Trophoblast cell (in vitro differentiated cells and primary cell): ENCODE results near the gene HOXA10.

Experiments
- DNase-seq, 2 donors: peaks; one replicate each; pipeline ENCODE4 v3.0.0-alpha.2; 2016
- H2AFZ ChIP-seq: 2 replicates; pipeline ENCODE4 v1.6.1; 2013; ENCODE audit warnings: low read length, moderate library complexity, mild to moderate bottlenecking; ENCODE audit not compliant: insufficient read depth, poor library complexity
- H2AK5ac ChIP-seq: 2 replicates; pipeline ENCODE4 v1.6.1; 2013; ENCODE audit warnings: mild to moderate bottlenecking, low read length
- H2BK120ac ChIP-seq: 2 replicates; pipeline ENCODE4 v1.6.1; 2013; ENCODE audit warnings: low read length, mild to moderate bottlenecking, moderate library complexity; ENCODE audit not compliant: insufficient read depth, poor library complexity
- H2BK12ac ChIP-seq: 2 replicates; pipeline ENCODE4 v1.6.1; 2013; ENCODE audit warnings: mild to moderate bottlenecking, low read length, moderate library complexity
- H2BK5ac ChIP-seq: 2 replicates; pipeline ENCODE4 v1.6.1; 2013; ENCODE audit warnings: low read length, low read depth, moderate library complexity, mild to moderate bottlenecking; ENCODE audit not compliant: poor library complexity
- H3K14ac ChIP-seq: 2 replicates; pipeline ENCODE4 v1.6.1; 2013; ENCODE audit warnings: mild to moderate bottlenecking, low read length
- H3K18ac ChIP-seq: 2 replicates; pipeline ENCODE4 v1.6.1; 2013; ENCODE audit warnings: mild to moderate bottlenecking, low read length
- H3K23ac ChIP-seq: 2 replicates; pipeline ENCODE4 v1.6.1; 2013; ENCODE audit warnings: low read length
- H3K27ac ChIP-seq: 2 replicates; pipeline ENCODE4 v1.5.1; 2013; ENCODE audit warnings: low read depth, mild to moderate bottlenecking, inconsistent platforms, low read length, moderate library complexity
- H3K27me3 ChIP-seq: 2 replicates; pipeline ENCODE4 v1.6.1; 2013; ENCODE audit warnings: inconsistent platforms, mild to moderate bottlenecking, low read length, moderate library complexity; ENCODE audit not compliant: insufficient read depth
- H3K36me3 ChIP-seq, 2 experiments: 1 replicate in 1 of 2; 2 replicates in 1 of 2; pipeline ENCODE4 v1.6.1; 2013; ENCODE audit warnings: low read length in 2 of 2, mild to moderate bottlenecking in 2 of 2, moderate library complexity in 1 of 2; ENCODE audit not compliant: insufficient read depth in 2 of 2, control insufficient read depth in 1 of 2
- H3K4ac ChIP-seq: 2 replicates; pipeline ENCODE4 v1.6.1; 2013; ENCODE audit warnings: low read depth, mild to moderate bottlenecking, low read length, moderate library complexity
- H3K4me1 ChIP-seq, 2 experiments: 1 replicate in 1 of 2; 2 replicates in 1 of 2; pipeline ENCODE4 v1.6.1; 2013; ENCODE audit warnings: low read length in 2 of 2, mild to moderate bottlenecking in 2 of 2, moderate library complexity in 1 of 2; ENCODE audit not compliant: insufficient read depth in 2 of 2, control insufficient read depth in 1 of 2
- H3K4me2 ChIP-seq: 2 replicates; pipeline ENCODE4 v1.6.1; 2013; ENCODE audit warnings: inconsistent platforms, mild to moderate bottlenecking, low read length, moderate library complexity
- H3K4me3 ChIP-seq: 2 replicates; pipeline ENCODE4 v1.5.1; 2013; ENCODE audit warnings: mild to moderate bottlenecking, low read depth, low read length, inconsistent platforms
- H3K79me1 ChIP-seq: one replicate; pipeline ENCODE4 v1.6.1; 2013; ENCODE audit warnings: low read length
- H3K79me2 ChIP-seq: 2 replicates; pipeline ENCODE4 v1.6.1; 2013; ENCODE audit warnings: low read length, mild to moderate bottlenecking; ENCODE audit not compliant: control insufficient read depth, insufficient read depth, poor library complexity
- H3K9ac ChIP-seq: 2 replicates; pipeline ENCODE4 v1.6.1; 2013; ENCODE audit warnings: mild to moderate bottlenecking, low read length
- H3K9me3 ChIP-seq: 2 replicates; pipeline ENCODE4 v1.6.1; 2013; ENCODE audit warnings: low read depth, mild to moderate bottlenecking, control low read depth, inconsistent platforms, low read length; ENCODE audit not compliant: insufficient read depth
- H4K12ac ChIP-seq: 2 replicates; pipeline ENCODE4 v1.6.1; 2013; ENCODE audit warnings: low read depth, mild to moderate bottlenecking, low read length, moderate library complexity
- H4K8ac ChIP-seq: 2 replicates; pipeline ENCODE4 v1.6.1; 2013; ENCODE audit warnings: low read depth, mild to moderate bottlenecking, low read length, moderate library complexity
- H4K91ac ChIP-seq: one replicate; pipeline ENCODE4 v1.6.1; 2013; ENCODE audit warnings: low read depth, mild to moderate bottlenecking, low read length, moderate library complexity
- WGBS: extraction: QIAGEN DNeasy Blood & Tissue Kit; methylation state at CpG from one replicate; pipeline ENCODE4 v1.1.7; 2013; ENCODE audit warnings: missing lambda C conversion rate; ENCODE audit not compliant: insufficient read length, insufficient coverage; ENCODE audit errors: extremely low coverage; 5-methylcytosine and 5-hydroxymethylcytosine counted together

The HOXA10 gene

DNA sequence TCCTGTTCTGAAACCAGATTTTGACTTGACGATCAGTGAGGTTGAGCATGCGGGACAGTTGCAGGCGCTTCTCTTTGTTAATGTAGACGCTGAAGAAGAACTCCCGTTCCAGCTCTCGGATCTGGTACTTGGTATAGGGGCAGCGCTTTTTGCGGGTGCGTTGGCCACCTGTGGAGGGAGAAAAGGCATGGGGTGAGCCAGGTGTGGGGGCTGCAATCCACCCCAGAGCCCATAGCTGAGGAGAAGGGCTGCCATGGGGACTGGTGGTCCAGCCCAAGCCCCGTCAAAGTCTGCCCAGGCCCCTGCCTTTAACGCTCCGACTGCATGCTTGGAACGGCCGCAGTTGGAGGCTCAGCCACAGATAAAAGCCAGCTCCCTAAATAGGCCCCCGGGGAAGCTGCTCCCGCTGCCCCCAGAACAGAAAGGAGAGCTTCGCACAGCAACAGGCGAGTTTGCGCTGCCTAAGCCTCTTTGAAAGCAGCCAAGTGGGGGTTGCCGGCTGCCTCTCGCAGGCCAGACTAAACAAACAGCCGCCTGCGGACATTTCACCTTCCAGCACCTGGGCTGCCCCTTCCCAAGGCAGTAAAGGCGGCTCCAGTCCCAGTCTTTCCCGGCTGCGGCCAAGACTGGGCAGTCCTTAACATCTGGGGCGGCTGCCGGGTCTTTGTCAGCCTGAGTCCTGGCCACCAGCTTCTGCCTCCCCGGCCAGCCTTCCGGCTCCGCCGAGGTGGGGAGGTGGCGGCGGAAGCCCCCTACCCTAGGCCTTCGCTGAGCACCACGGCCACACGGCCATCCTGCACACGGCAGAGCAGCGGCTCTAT is 9.0 kb upstream of the HOXA10 start:
- Histone ChIP-seq H2AK5ac (no peak overlapping the region), H3K4me2 (peak overlapping the region; percentile 52), H3K14ac (no peak overlapping the region), H3K4ac (no peak overlapping the region), H3K79me1 (no peaks in the 10 kb centered on the region), H3K4me1 (peaks cover 19 to 21% of the 10 kb centered on the region in 2 experiments), H4K91ac (no peak overlapping the region), H2BK5ac (no peak overlapping the region), H3K23ac (no peak overlapping the region), H2AFZ (no peak overlapping the region), H3K18ac (no peak overlapping the region), H3K79me2 (no peaks in the 10 kb centered on the region), H3K4me3 (no peak overlapping the region), H2BK120ac (no peak overlapping the region), H4K12ac (no peak overlapping the region), H3K36me3 (no peaks in the 10 kb centered on the region), H3K9me3 (peaks cover 19% of the 10 kb centered on the region), H3K9ac (peak overlapping the region; percentile 21), H3K27ac (no peak overlapping the region), H2BK12ac (no peak overlapping the region), H3K27me3 (peaks cover 83% of the 10 kb centered on the region), H4K8ac (no peak overlapping the region)
- no peak for DNase-seq
- WGBS, result no CpG with 5 or more reads among the region's 39 CpGs

DNA sequence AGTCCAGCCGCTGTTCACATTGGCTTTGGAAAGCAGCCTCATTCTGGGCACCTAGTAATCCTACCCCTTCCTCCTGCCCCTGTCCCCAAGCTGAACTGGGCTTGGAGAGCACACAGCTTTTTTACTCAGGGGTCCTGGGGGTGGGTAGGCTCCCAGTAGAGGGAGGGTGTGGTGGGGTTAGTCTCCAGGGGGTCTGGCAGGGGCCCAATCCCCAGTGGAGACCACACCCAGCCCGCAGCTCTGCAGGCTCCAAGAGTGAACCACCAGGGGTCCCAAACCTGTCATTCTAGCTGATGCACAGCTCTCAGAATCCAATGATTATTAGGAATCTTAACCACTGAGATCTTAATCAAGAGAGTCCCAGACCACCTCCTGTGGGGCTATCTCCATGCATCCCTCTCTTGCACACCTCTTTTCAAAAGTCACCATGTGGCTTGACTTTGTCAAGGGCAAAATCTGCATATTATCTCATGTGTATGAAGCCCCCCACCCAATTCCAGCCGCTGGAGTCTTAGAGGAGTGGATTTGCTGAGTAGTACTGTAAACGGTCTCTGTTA is 8.2 kb upstream of the HOXA10 start:
- Histone ChIP-seq H3K4ac (no peak overlapping the region), H3K18ac (no peak overlapping the region), H3K9ac (no peak overlapping the region), H3K36me3 (no peaks in the 10 kb centered on the region), H3K4me3 (no peak overlapping the region), H4K12ac (no peak overlapping the region), H4K8ac (no peak overlapping the region), H3K4me1 (peaks cover 18 to 21% of the 10 kb centered on the region in 2 experiments), H2BK12ac (no peak overlapping the region), H4K91ac (no peak overlapping the region), H2BK120ac (no peak overlapping the region), H2AK5ac (no peak overlapping the region), H2BK5ac (no peak overlapping the region), H3K27ac (no peak overlapping the region), H3K79me1 (no peaks in the 10 kb centered on the region), H3K14ac (no peak overlapping the region), H3K79me2 (no peaks in the 10 kb centered on the region), H3K4me2 (no peak overlapping the region), H3K27me3 (peaks cover 83% of the 10 kb centered on the region), H2AFZ (no peak overlapping the region), H3K9me3 (peaks cover 19% of the 10 kb centered on the region), H3K23ac (no peak overlapping the region)
- DNase-seq, result no peak
- no CpG with 5 or more reads among the region's 4 CpGs for WGBS

DNA sequence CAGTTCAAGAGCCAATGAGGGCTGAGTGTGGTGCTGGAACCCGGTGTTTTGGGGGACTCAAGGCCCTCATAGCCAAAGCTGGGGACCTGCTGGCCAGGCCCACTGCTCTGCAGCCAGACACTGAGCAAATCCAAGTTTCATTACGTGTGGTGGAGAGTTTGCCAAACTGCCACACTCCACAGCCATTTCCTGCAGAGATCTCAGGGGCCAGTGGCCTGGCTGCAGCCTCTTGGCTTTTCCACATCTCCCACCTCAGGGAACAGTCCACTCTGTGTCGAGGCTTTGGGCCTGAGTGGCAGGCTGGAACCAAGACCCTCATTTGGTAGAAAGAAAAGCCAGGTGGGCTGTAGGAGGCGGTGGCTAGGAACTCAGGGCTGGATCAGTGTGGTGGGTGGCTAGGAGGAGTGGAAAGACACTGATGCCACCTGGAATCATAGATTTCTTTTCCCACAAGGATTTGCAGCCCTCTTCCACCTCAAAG is 7.7 kb upstream of the HOXA10 start:
- H4K12ac ChIP-seq, result no peak overlapping the region
- no peak overlapping the region for H3K4ac ChIP-seq
- H2BK120ac ChIP-seq, result no peak overlapping the region
- H3K14ac ChIP-seq, result no peak overlapping the region
- no peak overlapping the region for H2BK5ac ChIP-seq
- no peaks in the 10 kb centered on the region for H3K36me3 ChIP-seq
- no peak overlapping the region for H2AFZ ChIP-seq
- no peak overlapping the region for H3K18ac ChIP-seq
- H3K9me3 ChIP-seq, result peaks cover 21% of the 10 kb centered on the region
- no peak overlapping the region for H3K9ac ChIP-seq
- H4K8ac ChIP-seq, result no peak overlapping the region
- no peak overlapping the region for H3K4me2 ChIP-seq
- no peak overlapping the region for H4K91ac ChIP-seq
- DNase-seq, result no peak
- H3K27me3 ChIP-seq, result peaks cover 84% of the 10 kb centered on the region
- H3K79me1 ChIP-seq, result no peaks in the 10 kb centered on the region
- H2AK5ac ChIP-seq, result no peak overlapping the region
- no peaks in the 10 kb centered on the region for H3K79me2 ChIP-seq
- H3K23ac ChIP-seq, result no peak overlapping the region
- no peak overlapping the region for H3K4me3 ChIP-seq
- no peak overlapping the region for H3K27ac ChIP-seq
- H3K4me1 ChIP-seq, result peaks cover 18 to 21% of the 10 kb centered on the region in 2 experiments
- no peak overlapping the region for H2BK12ac ChIP-seq
- WGBS, result no CpG with 5 or more reads among the region's 4 CpGs

DNA sequence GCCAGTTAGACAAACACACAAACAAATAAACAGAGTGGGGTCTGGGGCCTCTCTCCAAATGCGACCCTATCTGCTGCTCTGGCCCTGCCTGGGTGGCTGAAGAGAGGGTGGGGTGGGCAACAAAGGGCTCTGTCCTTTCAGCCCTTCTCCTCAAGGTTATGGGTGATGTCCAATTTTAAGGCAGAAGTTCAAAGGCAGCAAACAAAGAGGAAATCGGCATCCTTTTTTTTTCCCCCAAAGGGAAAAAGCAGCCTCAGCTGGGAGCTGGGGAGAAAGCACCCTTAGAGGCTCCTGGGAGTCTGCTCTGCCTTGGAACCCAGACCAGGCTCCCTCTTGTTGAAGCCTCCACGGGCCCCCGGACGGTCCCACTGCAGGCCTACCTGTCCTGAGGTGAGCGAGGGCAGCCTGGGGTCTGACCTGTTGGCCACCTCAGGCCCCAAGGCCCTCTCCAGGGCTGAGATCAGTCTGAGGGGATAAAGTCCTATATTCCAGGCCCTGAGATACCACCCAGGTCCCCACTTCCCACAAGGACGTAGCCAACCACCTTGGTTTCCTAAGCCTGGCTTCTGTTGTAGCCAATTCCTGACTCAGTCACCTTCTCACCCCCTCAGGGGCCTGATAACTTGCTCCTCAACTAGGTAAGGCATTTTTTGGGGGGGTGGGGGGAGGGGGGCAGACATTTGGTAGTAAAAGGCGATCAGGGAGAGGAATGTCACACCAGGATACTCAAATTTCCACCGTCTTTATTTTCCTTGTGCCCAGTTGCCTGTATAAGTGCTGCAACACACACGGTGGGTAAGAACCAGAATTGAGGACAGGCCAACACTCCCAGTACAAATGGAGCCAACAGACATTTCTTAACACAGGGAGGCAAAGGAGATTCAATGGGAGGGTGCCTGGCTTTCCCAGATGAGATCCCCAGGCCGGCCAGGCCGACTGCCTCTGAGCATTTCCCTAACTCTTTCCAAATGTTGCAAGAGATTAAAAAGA is 6.6 kb upstream of the HOXA10 start:
- Histone ChIP-seq H4K12ac (no peak overlapping the region), H3K9me3 (peaks cover 24% of the 10 kb centered on the region), H2BK120ac (no peak overlapping the region), H3K14ac (no peak overlapping the region), H3K9ac (no peak overlapping the region), H3K27me3 (peaks cover 87% of the 10 kb centered on the region), H2BK12ac (no peak overlapping the region), H2BK5ac (no peak overlapping the region), H2AFZ (no peak overlapping the region), H4K91ac (no peak overlapping the region), H3K4me3 (no peak overlapping the region), H3K79me2 (no peaks in the 10 kb centered on the region), H3K27ac (no peak overlapping the region), H3K18ac (no peak overlapping the region), H3K23ac (no peak overlapping the region), H3K79me1 (no peaks in the 10 kb centered on the region), H4K8ac (no peak overlapping the region), H3K4me2 (no peak overlapping the region), H3K4me1 (peaks cover 18 to 21% of the 10 kb centered on the region in 2 experiments), H3K36me3 (no peaks in the 10 kb centered on the region), H2AK5ac (no peak overlapping the region), H3K4ac (no peak overlapping the region)
- no peak for DNase-seq
- WGBS, result no CpG with 5 or more reads among the region's 12 CpGs
